HuH-7.5 (cell line): Measurements from ENCODE around the gene ZNHIT1.
"Not testable (repeated sequence)": the region's sequence is repeated elsewhere in the genome, so short reads cannot be mapped to it uniquely, and the experiment has no call there.

Source experiments
- DNase-seq: peaks from one replicate; pipeline ENCODE4 v3.0.0; 2011; ENCODE audit warnings: low spot score

Gene ZNHIT1

DNA sequence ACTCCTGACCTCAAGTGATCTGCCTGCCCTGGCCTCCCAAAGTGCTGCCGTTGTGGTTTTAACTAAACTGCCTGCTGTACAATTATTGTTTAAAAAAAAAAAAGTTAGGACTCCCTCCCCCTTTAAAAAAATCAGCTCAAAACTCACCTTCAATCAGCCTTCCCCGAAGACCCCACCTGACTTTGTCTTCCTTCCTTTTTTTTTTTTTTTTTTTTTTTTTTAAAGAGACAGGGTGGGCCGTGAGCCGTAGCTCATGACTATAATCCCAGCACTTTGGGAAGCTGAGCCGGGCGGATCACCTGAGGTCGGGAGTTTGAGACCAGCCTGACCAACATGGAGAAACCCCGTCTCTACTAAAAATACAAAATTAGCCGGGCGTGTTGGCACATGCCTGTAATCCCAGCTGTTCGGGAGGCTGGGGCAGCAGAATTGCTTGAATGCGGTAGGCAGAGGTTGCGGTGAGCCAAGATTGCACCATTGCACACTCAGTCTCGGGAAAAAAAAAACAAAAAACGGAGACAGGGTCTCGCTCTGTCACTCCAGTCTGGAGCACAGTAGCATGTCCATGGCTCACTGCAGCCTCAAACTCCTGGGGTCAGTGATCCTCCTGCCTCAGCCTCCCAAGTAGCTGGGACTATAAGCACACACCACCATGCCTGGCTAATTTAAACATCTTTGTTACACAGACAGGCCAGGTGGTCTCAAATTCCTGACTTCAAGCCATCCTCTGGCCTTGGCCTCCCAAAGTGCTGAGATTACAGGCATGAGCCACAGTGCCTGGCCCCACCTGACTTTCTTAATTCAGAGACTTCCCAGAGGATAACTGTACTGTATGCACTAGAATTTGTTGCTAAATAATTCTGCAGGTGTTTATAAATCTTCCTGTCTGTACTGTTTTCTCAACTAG, 23.7 kb downstream of the ZNHIT1 start:
- no peak for DNase-seq

DNA sequence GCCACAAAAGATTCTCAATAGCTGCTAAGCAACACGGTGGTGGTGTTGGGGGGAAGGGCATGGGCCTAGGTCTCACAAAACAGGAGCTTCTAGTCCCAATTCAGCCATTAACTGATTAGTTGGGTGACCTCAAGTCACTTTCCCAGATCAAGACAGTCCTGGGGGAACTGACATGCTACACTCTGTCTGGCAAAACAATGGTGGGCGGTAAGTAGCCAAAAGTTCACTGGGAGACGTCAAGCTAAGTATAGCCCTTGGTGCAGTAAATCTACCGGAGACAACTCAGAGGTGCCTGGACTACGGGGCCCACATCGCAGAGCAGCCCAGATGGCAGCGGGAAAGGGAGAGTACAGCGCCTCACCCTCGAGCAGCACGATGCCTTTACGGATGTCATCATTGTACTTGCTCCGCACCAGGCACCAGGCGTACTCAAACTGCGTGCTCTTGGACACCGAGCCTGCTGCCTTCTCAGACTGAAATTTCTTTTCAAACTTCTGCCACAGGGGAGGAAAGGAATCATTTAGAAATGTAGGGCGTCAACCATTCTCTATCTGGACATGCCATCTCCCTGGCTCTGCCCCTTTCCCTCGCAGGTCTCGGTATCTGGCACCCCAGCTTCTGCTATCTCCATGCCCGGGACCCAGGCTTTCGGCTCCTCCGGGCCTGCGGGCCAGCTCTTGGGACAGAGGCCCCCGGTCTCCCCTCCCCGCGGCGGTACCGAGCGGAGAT, 25.8 kb downstream of the ZNHIT1 start:
- DNase-seq, result peak; percentile 91

DNA sequence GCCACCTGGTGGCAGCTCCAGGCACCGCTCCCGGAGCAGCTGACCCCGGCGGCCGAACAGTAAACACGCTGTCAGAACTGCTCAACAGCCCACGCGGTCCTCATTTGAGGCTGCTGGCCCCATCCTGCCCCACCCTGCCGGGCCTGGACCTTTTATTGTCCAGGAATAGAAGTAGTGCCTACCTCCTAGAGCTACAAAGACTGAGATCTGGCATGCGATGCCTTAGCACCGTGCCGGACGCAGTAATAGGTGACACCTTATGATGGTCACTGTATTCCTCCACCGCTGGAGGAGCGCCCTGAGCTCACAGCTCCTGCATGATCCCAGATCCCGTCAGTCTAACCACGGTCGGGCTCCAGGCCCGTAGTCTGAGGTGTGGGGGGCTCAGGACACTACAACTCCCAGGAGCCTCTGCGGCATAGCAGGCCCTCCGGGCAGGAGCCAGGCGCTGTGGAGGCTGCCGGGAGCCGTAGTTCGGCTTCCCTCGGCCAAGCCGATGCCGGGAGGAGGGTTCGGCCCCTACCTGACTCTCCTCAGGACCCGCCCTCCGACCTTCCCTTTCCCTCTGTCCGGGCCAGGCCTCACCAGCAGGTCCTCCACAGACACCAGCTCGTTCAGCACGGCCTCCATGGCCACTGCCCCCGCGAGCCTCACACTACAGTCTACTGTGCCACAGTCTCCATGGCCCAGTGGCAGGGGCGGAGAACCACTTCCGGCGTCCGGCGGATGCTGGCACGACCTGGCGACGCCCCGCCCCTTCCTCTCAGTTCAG, 26.6 kb downstream of the ZNHIT1 start, which contains the start of gene FIS1:
TSS of gene FIS1 (minus strand) at position 707 of the 772 bp plus-strand sequence. CDS start at position 630, 77 bp downstream.
- peak; percentile 90 for DNase-seq

DNA sequence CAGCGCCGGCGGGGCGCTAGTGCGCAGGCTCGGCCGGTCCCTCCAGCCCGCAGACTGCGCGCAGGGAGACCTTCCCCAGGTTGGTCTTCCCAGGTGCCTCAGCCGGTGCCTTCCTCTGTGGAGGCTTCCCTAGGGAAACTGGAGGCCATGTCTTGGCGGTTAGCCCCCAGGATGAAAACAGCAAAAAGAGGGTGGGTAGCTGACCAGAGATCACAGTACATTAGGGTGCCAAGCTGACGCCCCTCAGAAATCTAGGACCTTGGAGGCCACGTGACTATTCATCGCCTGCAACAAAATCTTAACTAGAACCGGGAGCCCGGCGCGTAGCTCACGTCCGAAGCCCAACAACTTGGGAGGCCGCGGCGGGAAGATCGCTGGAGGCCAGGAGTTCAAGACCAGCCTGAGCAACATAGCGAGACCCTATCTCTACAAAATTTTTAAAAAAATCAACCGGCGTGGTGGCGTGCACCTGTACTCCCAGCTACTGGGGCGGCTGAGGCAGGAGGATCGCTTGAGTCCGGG, 27.2 kb downstream of the ZNHIT1 start:
- peak; percentile 93 for DNase-seq

DNA sequence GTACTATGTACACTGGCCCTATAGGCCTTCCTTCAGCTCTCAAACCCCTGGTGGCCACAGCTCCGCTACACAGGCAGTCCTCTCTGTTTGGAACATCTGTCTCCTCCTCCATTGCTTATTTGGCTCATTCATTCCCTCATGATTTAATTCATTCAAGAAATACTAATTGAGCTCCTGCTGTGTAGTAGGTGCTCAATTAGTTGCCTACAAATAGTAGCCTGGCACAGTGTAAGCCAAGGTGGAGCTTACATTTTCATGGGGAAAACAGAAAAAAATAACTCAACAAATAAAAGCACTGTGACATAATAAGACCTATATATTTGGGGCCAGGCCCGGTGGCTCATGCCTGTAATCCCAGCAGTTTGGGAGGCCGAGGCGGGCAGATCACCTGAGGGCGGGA, 30.3 kb downstream of the ZNHIT1 start:
- DNase-seq, result no peak

DNA sequence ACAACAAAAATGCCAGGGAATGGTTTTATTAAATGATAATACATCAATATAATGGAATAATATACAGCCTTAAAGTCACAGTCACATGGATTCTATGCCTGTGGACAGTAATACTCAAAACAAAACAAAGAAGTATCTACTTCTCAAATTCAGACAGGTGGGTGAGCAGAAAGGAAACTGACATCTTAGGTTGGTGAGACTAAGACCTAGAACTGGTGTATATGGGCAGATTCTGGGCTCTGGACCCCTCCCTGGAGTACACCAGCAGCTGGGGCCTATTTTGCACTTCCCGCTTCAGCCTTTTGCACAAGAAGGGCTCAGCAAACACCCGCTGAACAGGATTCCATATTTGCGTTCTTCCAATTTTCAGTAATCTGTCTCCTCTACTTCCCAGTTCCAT, 32.4 kb downstream of the ZNHIT1 start:
- DNase-seq, result no peak

DNA sequence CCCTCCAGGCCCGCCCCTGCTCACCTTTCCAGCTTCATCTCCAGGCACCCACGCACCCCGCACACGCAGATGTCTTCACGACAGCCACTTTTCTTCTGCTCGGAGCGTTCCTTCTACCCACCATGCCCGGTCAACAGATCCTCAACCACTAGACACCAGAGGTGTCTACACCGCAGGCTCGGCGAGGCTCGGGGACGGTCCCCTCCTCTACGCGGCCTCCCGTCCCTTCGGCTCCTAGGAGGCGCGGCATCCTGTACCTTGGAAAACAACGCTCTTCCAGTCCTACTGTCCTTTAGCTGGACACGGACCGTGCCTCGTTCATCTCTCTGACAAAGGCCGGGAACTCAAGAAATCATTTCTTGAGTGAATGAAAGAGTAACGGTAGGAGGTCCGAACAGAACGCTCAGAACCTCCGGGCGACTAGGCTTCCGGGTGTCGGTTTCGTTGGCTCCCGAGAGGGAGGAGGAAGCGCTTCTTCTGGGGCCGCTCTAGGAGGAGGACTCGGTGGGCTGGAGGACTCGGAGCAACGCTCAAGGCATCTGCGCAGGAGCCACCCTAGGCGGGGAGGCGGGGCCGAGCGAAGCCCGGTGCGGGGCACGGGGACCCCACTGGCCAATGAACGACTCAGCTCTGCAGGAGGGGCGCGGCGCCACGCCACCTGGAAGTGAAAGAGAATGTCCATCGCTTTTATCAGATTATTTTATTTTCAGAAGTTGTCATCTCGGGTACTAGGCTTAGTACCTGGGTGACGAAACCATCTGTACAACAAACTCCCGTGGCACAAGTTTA, 34.1 kb downstream of the ZNHIT1 start:
- DNase-seq, result peak; percentile 96

DNA sequence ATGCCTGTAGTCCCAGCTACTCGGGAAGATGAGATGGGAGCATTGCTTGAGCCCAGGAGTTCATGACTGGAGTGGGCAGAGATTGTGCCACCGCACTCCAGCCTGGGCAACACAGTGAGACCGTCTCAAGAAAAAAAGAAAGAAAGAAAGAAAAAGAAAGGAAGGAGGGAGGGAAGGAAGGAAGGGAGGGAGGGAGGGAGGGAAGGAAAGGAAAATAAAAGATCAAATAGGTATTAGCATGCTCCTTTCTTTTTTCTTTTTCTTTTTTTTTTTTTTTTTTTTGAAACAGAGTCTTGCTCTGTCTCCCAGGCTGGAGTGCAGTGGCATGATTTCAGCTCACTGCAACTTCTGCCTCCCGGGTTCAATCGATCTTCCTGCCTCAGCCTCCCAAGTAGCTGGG, 35.2 kb downstream of the ZNHIT1 start:
- not testable (repeated sequence) for DNase-seq

DNA sequence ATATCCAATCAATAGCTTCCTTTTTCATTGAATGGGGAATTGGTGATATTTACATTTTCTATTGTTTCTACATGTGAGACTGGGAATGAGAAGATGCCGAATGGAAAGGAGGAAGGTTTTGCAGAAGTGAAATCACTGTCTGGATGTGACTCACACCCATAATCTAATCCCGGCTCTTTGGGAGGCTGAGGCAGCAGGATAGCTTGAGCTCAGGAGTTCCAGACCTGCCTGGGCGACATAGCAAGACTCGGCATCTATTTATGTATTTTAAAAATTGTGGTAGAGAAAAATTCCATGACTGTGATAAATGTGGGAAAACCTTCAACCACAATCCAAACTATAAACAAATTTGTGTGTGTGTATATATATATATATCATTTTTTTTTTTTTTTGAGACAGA, 37.8 kb downstream of the ZNHIT1 start:
- DNase-seq, result no peak

DNA sequence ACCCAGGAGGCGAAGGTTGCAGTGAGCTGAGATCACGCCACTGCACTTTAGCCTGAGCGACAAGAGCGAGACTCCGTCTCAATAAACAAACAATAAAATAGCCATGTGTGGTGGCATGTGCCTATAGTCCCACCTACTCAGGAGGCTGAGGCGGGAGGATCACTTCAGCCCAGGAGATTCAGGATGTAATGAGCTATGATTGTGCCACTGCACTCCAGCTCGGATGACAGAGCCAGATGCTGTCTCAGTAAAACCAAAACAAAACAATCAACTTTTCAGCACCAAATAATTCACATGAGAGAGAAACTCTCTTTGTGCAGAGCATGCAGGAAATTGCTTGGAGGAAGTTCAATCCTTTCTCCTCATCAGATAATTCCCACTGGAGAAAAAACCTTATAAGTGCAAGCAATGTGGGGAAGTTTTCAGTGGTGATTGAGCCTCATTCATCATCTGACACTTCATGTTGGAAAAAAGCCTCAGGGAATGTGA, 40.3 kb downstream of the ZNHIT1 start:
- DNase-seq, result no peak

DNA sequence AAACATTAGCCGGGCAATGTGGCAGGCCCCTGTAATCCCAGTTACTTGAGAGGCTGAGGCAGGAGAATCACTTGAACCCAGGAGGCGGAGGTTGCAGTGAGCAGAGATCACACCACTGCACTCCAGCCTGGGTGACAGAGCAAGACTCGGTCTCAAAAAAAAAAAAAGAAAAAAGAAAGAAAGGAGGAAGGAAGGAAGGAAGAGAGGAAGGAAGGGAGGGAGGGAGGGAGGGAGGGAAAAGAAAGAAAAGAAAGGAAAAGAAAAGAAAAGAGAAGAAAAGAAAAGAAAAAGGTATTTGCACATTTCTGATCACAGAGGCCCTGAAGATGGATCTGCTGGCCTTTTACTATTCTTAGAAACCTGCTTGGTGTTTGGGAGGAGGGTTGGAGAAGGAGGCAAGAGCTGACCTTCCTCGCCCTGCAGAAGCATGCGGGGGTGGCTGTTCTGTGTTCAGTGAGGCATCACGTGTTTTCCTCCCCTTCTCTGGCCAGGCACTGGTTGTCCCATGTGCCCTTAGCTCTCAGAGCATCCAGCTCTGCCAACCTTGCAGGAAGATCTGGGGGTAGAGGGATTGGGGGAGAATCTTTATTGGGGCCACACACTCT, 46.2 kb downstream of the ZNHIT1 start:
- DNase-seq, result not testable (repeated sequence)

DNA sequence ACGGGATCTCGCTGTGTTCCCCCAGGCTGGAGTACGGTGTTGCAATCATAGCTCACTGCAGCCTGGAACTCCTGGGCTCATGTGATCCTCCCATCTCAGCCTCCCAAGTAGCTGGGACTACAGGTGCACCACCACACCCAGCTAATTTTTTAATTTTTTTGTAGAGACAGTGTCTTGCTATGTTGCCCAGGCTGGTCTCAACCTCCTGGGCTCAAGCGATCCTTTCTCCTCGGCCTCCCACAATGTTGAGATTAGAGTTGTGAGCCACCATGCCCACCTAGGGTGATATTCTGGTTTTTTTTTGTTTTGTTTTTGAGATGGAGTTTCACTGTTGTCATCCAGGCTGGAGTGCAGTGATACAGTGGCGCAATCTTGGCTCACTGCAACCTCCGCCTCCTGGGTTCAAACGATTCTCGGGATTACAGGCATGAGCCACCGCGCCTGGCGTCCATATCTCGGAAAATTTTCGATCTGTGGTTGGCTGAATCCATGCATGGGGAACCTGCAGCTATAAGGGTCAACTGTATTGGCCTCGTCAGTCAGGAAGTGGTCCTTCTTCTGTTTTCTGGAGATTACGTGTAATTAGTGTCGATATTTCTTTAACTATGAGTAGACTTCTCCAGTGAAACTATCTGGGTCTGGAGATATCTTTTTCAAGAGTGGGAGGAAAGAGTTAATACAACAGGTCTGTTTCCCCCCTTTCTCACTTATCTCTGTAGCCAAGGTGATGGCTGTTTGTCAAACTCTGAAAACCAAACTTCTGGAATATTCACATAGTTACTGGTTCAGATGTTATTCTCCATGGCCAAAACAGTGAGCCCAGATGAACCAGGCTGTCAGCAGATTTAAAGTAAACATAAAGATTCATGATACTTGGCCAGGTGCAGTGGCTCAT, 47.9 kb downstream of the ZNHIT1 start:
- DNase-seq, result no peak

DNA sequence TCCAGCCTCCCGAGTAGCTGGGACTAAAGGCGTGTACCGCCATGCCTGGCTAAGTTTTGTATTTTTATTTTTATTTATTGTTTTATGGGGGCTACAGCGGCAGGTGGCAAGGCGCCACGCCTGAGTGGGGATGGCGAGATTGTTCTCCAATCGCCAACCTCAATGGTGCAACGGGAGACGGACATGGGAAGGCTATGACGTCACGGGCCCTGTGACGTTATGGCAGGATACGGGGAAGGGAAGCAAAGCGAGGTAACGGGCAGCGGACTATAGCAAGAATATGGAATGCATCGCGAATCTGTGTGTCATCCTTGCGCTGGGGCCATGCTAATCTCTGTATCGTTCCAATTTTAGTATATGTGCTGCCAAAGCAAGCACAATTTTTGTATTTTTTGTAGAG, 51.7 kb downstream of the ZNHIT1 start:
- no peak for DNase-seq

DNA sequence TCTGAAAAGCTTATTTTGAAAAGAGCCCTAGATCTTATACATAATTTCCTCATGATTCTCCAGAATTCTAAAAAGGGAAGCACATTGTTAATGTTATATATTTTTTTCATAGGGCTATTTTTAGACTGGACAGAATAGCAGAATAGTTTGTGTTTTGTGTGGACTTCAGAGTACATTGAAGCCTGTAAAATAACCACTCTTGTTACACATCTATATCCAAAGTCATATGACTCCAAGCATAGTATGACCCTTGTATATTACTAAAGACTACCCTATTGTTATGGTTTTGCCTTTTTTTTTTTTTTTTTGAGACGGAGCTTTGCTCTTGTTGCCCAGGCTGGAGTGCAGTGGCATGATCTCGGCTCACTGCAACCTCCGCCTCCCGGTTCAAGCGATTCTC, 53.1 kb downstream of the ZNHIT1 start:
- DNase-seq, result no peak

DNA sequence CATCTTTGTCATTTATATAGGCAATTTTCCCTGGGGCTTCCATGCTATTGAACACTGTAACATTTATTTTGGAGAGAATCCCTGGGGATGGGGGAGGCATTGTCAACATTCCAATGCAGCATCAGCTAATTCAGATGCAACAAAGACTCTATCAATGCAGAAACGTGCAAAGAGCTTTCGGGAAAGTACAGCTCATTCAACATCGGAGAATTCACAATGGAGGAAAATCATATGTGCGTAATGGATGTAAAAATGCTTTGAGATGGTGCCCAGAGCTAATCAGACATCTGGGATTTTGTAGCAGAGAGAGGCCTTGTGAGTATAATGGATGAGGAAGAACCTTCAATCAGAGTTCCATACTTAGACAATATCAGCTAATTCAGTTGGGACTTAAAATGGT, 55.2 kb downstream of the ZNHIT1 start:
- DNase-seq, result no peak
